ENCODE measurements around the gene PHACTR3. TPM values are rescaled to one million over a fixed set of nuclear protein-coding genes. Genes with fewer than 3 reads are reported as not detected.

The PHACTR3 gene
- total RNA-seq, 1 experiment from 2014 or later: 30.6 TPM

DNA sequence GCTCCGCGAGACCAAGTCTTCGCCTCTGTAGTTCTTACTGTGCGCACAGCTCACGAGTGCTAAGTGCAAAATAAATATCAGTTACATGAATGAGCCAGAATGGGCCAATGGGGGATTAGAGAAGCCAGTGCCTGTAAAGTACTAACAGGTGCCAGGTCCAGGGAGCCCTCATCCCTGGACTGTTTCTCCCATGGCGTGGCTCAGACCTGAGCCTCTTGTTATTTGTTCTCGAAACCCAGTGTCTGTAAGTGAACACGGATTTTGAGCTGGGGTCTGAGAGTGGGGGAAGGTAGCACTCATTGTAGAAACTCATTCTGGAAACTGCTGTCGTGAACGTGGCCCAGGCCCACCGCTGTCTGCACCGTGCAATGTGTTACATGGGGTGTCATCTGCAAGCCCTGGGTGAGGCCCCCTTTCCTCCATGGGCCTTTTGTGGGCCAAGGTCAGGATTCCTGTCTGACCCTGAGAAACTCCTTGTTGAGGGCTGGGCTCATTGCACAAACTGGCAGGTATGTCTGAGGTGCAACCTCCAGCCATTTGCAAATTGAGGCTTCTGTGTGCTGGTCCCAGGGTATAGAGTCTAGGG is 174.4 kb downstream of the PHACTR3 start:
- ChIA-PET CTCF (no interaction called here), POLR2A (ENCODE audit: unreplicated experiment) (no interaction called here)
- no peak overlapping the region for H3K9ac ChIP-seq (ENCODE audit: low read length)
- TF ChIP-seq, protein P1, sequence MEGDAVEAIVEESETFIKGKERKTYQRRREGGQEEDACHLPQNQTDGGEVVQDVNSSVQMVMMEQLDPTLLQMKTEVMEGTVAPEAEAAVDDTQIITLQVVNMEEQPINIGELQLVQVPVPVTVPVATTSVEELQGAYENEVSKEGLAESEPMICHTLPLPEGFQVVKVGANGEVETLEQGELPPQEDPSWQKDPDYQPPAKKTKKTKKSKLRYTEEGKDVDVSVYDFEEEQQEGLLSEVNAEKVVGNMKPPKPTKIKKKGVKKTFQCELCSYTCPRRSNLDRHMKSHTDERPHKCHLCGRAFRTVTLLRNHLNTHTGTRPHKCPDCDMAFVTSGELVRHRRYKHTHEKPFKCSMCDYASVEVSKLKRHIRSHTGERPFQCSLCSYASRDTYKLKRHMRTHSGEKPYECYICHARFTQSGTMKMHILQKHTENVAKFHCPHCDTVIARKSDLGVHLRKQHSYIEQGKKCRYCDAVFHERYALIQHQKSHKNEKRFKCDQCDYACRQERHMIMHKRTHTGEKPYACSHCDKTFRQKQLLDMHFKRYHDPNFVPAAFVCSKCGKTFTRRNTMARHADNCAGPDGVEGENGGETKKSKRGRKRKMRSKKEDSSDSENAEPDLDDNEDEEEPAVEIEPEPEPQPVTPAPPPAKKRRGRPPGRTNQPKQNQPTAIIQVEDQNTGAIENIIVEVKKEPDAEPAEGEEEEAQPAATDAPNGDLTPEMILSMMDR (conservative IDR thresholded peaks at IDR 0.05; ENCODE audit: low read depth, low read length): no peak
- no peak for TF ChIP-seq EZH2phosphoT487 (IDR thresholded peaks at IDR 0.05; ENCODE audit: borderline replicate concordance, low read length)
- TF ChIP-seq EZH2 (IDR thresholded peaks at IDR 0.05; ENCODE audit: low read length, unreplicated experiment): no peak
- no peaks in the 10 kb centered on the region for H3K27me3 ChIP-seq (ENCODE audit: low read length)
- no peaks in the 10 kb centered on the region for H3K9me2 ChIP-seq (replicated peaks; ENCODE audit: low read length)
- BruUV-seq (replicated peaks): no TSS peak
- no peaks in the 10 kb centered on the region for H3F3A ChIP-seq (ENCODE audit: low read length, unreplicated experiment)
- H3K27ac ChIP-seq (ENCODE audit: low read length): no peak overlapping the region
- no peaks in the 10 kb centered on the region for H4K20me1 ChIP-seq (ENCODE audit: low read length)
- H3K79me2 ChIP-seq (ENCODE audit: low read length): no peaks in the 10 kb centered on the region
- ATAC-seq: no peak
- no peaks in the 10 kb centered on the region for H3K9me3 ChIP-seq (ENCODE audit: low read length)
- intact Hi-C loops (cut with micrococcal nuclease): no loop called here
- H2AFZ ChIP-seq (ENCODE audit: low read length): no peak overlapping the region
- H3K4me2 ChIP-seq (ENCODE audit: low read length): no peak overlapping the region
- no peaks in the 10 kb centered on the region for H3K36me3 ChIP-seq (ENCODE audit: low read depth, low read length)
- no peak overlapping the region for H3K4me3 ChIP-seq (ENCODE audit: low read length)
- no peak for DNase-seq
- peaks cover under 1% of the 10 kb centered on the region; the same call in 1 of the 2 replicates for H3K4me1 ChIP-seq (ENCODE audit: insufficient read depth, low read length)

DNA sequence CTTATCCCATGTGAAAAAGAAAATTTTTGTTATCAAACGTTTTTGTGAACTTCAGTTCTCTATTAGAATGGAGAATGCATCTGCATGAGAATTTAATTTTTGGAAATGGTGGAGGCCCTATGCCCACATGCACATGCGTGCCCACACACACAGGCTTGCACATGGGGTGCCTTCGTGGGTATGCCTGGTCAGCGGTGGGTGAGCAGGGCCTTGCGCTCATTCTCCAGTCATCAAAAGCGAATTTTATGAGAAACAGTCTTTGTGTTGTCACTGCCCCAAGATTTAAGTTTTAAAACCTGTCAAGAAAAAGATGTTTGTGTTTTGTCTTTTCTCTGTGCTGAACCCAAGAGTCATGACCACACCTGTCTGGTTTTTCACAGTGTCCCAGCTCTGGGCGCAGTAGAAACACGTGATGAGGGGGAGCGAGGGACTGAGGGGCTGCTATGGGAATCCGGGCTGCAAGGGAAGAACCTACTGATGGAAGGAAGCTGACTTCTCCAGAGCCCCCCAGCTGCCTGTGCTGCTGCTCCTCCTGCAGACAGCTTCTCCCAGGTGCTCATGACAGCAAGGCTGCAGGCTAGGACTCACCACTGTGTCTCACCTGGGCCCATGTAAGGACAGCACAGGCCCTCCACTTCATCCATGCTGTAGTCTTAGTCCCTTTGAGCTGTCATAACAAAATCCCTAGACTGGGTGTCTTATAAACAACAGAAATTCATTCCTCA is 175.5 kb downstream of the PHACTR3 start:
- no peak overlapping the region for H2AFZ ChIP-seq (ENCODE audit: low read length)
- no peak for DNase-seq
- H3K36me3 ChIP-seq (ENCODE audit: low read depth, low read length): no peaks in the 10 kb centered on the region
- no peak overlapping the region for H3K4me3 ChIP-seq (ENCODE audit: low read length)
- H3K4me1 ChIP-seq (ENCODE audit: insufficient read depth, low read length): no peaks in the 10 kb centered on the region
- no peaks in the 10 kb centered on the region for H3K9me3 ChIP-seq (ENCODE audit: low read length)
- H3F3A ChIP-seq (ENCODE audit: low read length, unreplicated experiment): no peaks in the 10 kb centered on the region
- no peak overlapping the region for H3K9ac ChIP-seq (ENCODE audit: low read length)
- intact Hi-C loops (cut with micrococcal nuclease): loop anchor here (5.0 kb wide), 1 partner anchor 147 kb away; no protein-coding TSS in a partner anchor
- no peaks in the 10 kb centered on the region for H3K27me3 ChIP-seq (ENCODE audit: low read length)
- no peaks in the 10 kb centered on the region for H3K9me2 ChIP-seq (replicated peaks; ENCODE audit: low read length)
- H3K4me2 ChIP-seq (ENCODE audit: low read length): no peak overlapping the region
- H3K27ac ChIP-seq (ENCODE audit: low read length): no peak overlapping the region
- TF ChIP-seq EZH2phosphoT487 (IDR thresholded peaks at IDR 0.05; ENCODE audit: borderline replicate concordance, low read length) (no peak), EZH2 (IDR thresholded peaks at IDR 0.05; ENCODE audit: low read length, unreplicated experiment) (no peak)
- TF ChIP-seq, protein P1 (conservative IDR thresholded peaks at IDR 0.05; ENCODE audit: low read depth, low read length): no peak
- no peaks in the 10 kb centered on the region for H4K20me1 ChIP-seq (ENCODE audit: low read length)
- no peaks in the 10 kb centered on the region for H3K79me2 ChIP-seq (ENCODE audit: low read length)
- ChIA-PET CTCF (interaction anchor here (1.9 kb wide), 1 partner anchor 71 kb away, joined by 8 read pairs; no protein-coding TSS in a partner anchor), POLR2A (ENCODE audit: unreplicated experiment) (no interaction called here)
- no TSS peak for BruUV-seq (replicated peaks)
- ATAC-seq: no peak
